GM21576 (cell line): ENCODE measurements around the gene SCO1.
"Not testable (repeated sequence)": the region's sequence is repeated elsewhere in the genome, so short reads cannot be mapped to it uniquely, and the experiment has no call there.

Source experiments
- ATAC-seq: cut with Tn5 transposase; IDR thresholded peaks from one replicate; pipeline ENCODE4 v1.9.1; 2021; ENCODE audit warnings: mild to moderate bottlenecking, moderate library complexity; ENCODE audit not compliant: unreplicated experiment

SCO1 gene

GRCh38 chr17:10726196-10726595 lies 28.9 kb upstream of the SCO1 start:
- no peak for ATAC-seq

GRCh38 chr17:10725262-10725661 lies 27.9 kb upstream of the SCO1 start:
- no peak for ATAC-seq

- no peak for ATAC-seq
Observed at GRCh38 chr17:10724546-10725195, 27.3 kb upstream of the SCO1 start.

- no peak for ATAC-seq
Observed at GRCh38 chr17:10718547-10718946, 21.2 kb upstream of the SCO1 start.

GRCh38 chr17:10716218-10716617 lies 18.9 kb upstream of the SCO1 start:
- ATAC-seq: no peak

GRCh38 chr17:10713318-10713717 lies 16.0 kb upstream of the SCO1 start:
- ATAC-seq: no peak

- ATAC-seq: no peak
Observed at GRCh38 chr17:10705727-10706126, 8.4 kb upstream of the SCO1 start.

- no peak for ATAC-seq
Observed at GRCh38 chr17:10702574-10702973, 5.2 kb upstream of the SCO1 start.

- no peak for ATAC-seq
Observed at GRCh38 chr17:10699856-10700255, 2.5 kb upstream of the SCO1 start.

GRCh38 chr17:10698096-10698818 lies 924 bp upstream of the SCO1 start:
- no peak for ATAC-seq

GRCh38 chr17:10695875-10696407 lies 1.4 kb downstream of the SCO1 start:
- ATAC-seq: not testable (repeated sequence)

- ATAC-seq: no peak
Observed at GRCh38 chr17:10687499-10687898, 9.8 kb downstream of the SCO1 start.

GRCh38 chr17:10683853-10684252 lies 13.5 kb downstream of the SCO1 start:
- no peak for ATAC-seq

GRCh38 chr17:10681866-10682446 lies 15.4 kb downstream of the SCO1 start:
- ATAC-seq: no peak

GRCh38 chr17:10674704-10675103 lies 22.6 kb downstream of the SCO1 start:
- ATAC-seq: no peak

- no peak for ATAC-seq
Observed at GRCh38 chr17:10673312-10673711, 24.0 kb downstream of the SCO1 start.

GRCh38 chr17:10668775-10669174 lies 28.6 kb downstream of the SCO1 start:
- ATAC-seq: no peak

- no peak for ATAC-seq
Observed at GRCh38 chr17:10666906-10667305, 30.4 kb downstream of the SCO1 start.

- ATAC-seq: no peak
Observed at GRCh38 chr17:10664571-10664970, 32.8 kb downstream of the SCO1 start.

- no peak for ATAC-seq
Observed at GRCh38 chr17:10663231-10663630, 34.1 kb downstream of the SCO1 start.

GRCh38 chr17:10661437-10661836 lies 35.9 kb downstream of the SCO1 start:
- no peak for ATAC-seq

GRCh38 chr17:10657879-10658278 lies 39.5 kb downstream of the SCO1 start:
- ATAC-seq: no peak
